ENCODE measurements around the gene KRT26.

KRT26 gene

GRCh38 chr17:40724656-40725055, 47.3 kb downstream of the KRT26 start:
- DNase-seq, result no peak

GRCh38 chr17:40722241-40722640, 49.8 kb downstream of the KRT26 start:
- no peak for DNase-seq

- DNase-seq, result no peak
These were observed 51.1 kb downstream of the KRT26 start for GRCh38 chr17:40720899-40721298.

- no peak for DNase-seq
These were observed 53.1 kb downstream of the KRT26 start for GRCh38 chr17:40718930-40719329.

- DNase-seq, result no peak
These were observed 54.2 kb downstream of the KRT26 start for GRCh38 chr17:40717776-40718175.

Measured in central memory CD4-positive, alpha-beta T cell (primary cell).